HUES48 (cell line): ENCODE data around the gene PARP9.

ENCODE experiments used
- H3K27ac ChIP-seq: one replicate; pipeline ENCODE4 v1.7.0; 2013; ENCODE audit warnings: low read depth, low read length, inconsistent platforms
- H3K27me3 ChIP-seq: 2 replicates; pipeline ENCODE4 v1.6.1; 2013; ENCODE audit warnings: mild to moderate bottlenecking, low read length; ENCODE audit not compliant: control insufficient read depth, insufficient read depth
- H3K36me3 ChIP-seq: 2 replicates; pipeline ENCODE4 v1.6.1; 2013; ENCODE audit warnings: low read length; ENCODE audit not compliant: control insufficient read depth, insufficient read depth
- H3K4me1 ChIP-seq: 2 replicates; pipeline ENCODE4 v1.6.1; 2013; ENCODE audit warnings: mild to moderate bottlenecking, low read length; ENCODE audit not compliant: control insufficient read depth, insufficient read depth
- H3K4me3 ChIP-seq: 2 replicates; pipeline ENCODE4 v1.5.1; 2013; ENCODE audit warnings: mild to moderate bottlenecking, low read depth, low read length
- H3K9ac ChIP-seq: 2 replicates; pipeline ENCODE4 v1.6.1; 2013; ENCODE audit warnings: mild to moderate bottlenecking, low read depth, low read length, moderate library complexity
- H3K9me3 ChIP-seq: 2 replicates; pipeline ENCODE4 v1.6.1; 2013; ENCODE audit warnings: low read length; ENCODE audit not compliant: control insufficient read depth, insufficient read depth

Gene PARP9

DNA sequence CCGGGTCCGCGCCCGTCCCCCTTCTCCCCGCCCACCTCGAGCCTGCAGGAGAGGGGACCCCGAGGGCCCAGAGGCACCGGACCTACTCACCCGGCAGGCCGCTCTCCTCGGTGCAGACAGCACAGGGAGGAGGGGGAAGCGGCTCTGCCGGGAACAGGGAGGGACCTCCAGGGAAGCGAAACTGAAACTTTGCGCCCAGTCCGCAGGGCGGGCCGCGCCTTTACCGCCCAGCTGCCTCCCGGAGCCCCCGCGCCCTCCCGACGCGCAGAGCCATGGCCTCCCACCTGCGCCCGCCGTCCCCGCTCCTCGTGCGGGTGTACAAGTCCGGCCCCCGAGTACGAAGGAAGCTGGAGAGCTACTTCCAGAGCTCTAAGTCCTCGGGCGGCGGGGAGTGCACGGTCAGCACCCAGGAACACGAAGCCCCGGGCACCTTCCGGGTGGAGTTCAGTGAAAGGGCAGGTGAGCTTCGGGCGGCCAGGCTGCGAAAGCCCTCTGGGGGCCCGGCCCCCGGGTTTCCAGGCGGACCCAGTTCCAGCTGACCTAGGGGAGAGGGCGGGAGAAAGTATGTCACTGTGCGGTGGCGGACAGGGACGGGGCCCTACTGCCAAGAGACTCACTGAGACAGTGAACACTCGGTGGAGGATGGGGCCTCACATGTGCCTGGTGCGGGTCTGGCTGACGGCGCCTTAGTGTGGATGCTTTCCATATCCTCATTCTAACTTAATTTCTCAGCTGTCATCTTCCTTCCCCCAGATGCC, at the start of gene PARP9, which contains the start of gene DTX3L:
TSS of gene PARP9 (minus strand) at position 146 of the 758 bp plus-strand sequence. CDS start 4,680 bp downstream, outside the sequence.
TSS of gene DTX3L (plus strand) at position 184 of the 758 bp plus-strand sequence. CDS start at position 273, 89 bp downstream.
- Histone ChIP-seq H3K4me3 (peak within 1 kb of the TSS; percentile 82), H3K4me1 (peaks cover 17% of the 10 kb centered on the region; the same call in 1 of the 2 replicates), H3K36me3 (peaks cover 2% of the 10 kb centered on the region; the same call in 1 of the 2 replicates), H3K27me3 (no peaks in the 10 kb centered on the region; the same call in 1 of the 2 replicates), H3K9me3 (no peaks in the 10 kb centered on the region), H3K27ac (no peak within 1 kb of the TSS), H3K9ac (peak within 1 kb of the TSS; percentile 55; the same call in 1 of the 2 replicates)

DNA sequence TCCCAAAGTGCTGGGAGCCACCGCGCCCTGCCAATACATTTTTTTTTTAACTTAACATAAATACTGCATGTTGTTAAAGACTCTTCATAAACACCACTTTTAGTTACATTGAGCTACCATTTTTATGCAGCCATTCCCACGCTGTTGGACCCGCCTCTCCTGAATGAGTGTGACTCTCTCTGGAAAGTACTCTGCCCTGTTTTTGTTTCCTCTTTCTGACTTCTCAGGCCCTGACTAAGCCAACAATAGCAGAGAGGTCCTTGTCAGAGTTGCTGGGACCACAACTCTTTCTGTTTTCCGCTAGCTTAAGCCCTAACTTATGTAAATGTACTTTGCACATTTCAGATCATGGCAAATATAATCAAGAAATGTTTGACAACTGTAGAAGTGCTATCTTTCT, 48.6 kb upstream of the PARP9 start:
- no peaks in the 10 kb centered on the region for H3K27me3 ChIP-seq
- H3K27ac ChIP-seq, result no peak overlapping the region
- H3K36me3 ChIP-seq, result no peaks in the 10 kb centered on the region
- no peak overlapping the region for H3K9ac ChIP-seq
- H3K4me1 ChIP-seq, result peaks cover 8% of the 10 kb centered on the region; the same call in 1 of the 2 replicates
- H3K4me3 ChIP-seq, result no peak overlapping the region
- H3K9me3 ChIP-seq, result no peaks in the 10 kb centered on the region

DNA sequence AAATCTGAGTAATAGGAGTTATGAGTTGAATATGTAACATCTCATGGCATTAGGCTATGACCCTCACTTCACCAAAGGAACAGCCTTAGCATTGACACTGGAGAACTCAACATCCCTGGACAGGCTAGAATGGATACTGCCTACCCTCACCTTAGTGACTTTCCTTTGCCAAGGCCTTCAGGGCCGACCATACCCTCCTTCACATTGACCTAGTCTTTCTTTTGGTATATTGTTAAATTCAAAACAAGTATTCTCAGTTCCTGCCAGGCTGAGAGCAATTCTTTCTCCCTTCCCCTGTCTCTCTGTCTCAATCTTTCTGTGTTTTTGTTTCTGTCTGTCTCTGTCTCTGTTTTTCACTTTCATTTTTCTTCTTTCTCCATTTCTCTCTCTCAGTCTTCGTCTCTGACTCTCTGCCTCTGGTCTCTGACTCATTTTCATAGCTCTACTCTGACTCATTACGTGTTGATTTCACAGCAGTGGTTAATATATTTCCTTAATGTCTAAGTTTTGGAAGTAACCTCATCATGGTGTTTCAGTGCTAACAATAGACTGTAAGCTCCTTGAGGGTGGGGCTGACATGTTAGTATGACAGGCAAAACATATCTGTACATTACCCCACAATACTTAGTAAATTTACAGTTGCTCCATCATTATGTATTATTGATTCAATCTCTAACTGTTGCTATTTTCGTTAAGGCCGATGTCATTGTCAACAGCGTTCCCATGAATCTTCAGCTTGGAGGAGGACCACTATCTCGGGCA, 45.9 kb upstream of the PARP9 start:
- H3K9me3 ChIP-seq, result no peaks in the 10 kb centered on the region
- H3K27me3 ChIP-seq, result no peaks in the 10 kb centered on the region
- H3K4me1 ChIP-seq, result 0 out of 2 replicates have a peak, but pooled peaks cover under 1% of the 10 kb centered on the region
- H3K27ac ChIP-seq, result no peak overlapping the region
- no peak overlapping the region for H3K4me3 ChIP-seq
- no peak overlapping the region for H3K9ac ChIP-seq
- H3K36me3 ChIP-seq, result no peaks in the 10 kb centered on the region

DNA sequence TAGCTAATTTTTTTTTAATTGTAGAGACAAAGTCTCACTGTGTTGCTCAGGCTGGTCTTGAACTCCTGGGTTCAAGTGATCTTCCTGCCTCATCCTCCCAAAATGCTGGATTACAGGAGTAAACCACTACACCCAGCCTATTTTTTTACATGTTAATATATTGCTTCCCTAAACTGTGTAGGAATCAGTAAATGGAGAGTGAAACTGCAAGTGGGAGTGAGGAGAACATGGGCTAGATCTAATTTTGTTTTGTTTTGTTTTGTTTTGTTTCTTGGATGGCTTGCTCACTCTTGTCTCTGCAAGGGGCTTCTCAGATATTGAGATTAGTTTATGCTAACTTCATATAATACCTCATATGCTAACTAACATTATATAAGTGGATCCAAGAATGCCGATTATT, 44.8 kb upstream of the PARP9 start:
- Histone ChIP-seq H3K27me3 (no peaks in the 10 kb centered on the region), H3K27ac (no peak overlapping the region), H3K4me1 (no peaks in the 10 kb centered on the region), H3K36me3 (no peaks in the 10 kb centered on the region), H3K9me3 (no peaks in the 10 kb centered on the region), H3K9ac (no peak overlapping the region), H3K4me3 (no peak overlapping the region)

DNA sequence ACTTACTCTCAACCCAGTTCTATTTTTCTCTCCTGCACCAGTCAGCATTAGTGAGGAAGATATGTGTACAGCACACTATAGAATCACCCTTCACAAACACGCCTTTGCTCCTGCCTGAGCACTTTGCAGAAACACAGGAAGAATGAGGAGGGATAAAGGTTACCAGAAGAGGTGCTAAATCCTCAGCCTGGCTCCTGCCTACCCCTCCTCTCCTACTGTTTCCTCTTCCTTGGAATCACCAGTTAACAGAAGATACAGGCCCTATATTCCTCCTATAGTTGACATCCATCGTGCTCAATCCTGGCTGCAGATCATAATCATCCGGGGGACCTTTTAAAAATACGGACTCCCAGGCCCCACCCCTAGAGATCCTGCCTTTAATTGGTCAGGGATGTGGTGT, 42.2 kb upstream of the PARP9 start:
- Histone ChIP-seq H3K9me3 (no peaks in the 10 kb centered on the region), H3K27ac (no peak overlapping the region), H3K4me3 (no peak overlapping the region), H3K4me1 (no peaks in the 10 kb centered on the region), H3K27me3 (no peaks in the 10 kb centered on the region), H3K36me3 (no peaks in the 10 kb centered on the region), H3K9ac (no peak overlapping the region)

DNA sequence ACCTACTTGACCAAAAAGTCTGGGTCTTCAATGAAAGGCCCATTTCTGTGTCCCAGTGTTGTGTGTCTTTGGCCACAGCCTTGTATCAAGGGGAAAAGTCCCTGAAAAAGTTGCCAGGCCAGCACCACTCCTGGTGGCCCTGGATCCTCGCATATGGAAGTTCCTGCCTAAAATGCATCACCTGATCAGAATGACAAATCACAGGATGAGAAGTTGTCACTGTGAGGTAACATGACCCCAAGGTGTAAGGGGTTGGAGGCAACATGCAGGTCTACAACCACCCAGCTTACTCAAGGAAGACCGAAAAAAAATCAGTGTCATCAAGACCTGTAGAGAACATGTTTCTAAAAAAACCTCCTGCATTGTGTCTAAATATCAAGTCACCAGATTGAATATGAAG, 39.0 kb upstream of the PARP9 start:
- no peaks in the 10 kb centered on the region for H3K27me3 ChIP-seq
- no peak overlapping the region for H3K27ac ChIP-seq
- H3K36me3 ChIP-seq, result no peaks in the 10 kb centered on the region
- H3K9me3 ChIP-seq, result no peaks in the 10 kb centered on the region
- no peak overlapping the region for H3K4me3 ChIP-seq
- no peaks in the 10 kb centered on the region for H3K4me1 ChIP-seq
- H3K9ac ChIP-seq, result no peak overlapping the region

DNA sequence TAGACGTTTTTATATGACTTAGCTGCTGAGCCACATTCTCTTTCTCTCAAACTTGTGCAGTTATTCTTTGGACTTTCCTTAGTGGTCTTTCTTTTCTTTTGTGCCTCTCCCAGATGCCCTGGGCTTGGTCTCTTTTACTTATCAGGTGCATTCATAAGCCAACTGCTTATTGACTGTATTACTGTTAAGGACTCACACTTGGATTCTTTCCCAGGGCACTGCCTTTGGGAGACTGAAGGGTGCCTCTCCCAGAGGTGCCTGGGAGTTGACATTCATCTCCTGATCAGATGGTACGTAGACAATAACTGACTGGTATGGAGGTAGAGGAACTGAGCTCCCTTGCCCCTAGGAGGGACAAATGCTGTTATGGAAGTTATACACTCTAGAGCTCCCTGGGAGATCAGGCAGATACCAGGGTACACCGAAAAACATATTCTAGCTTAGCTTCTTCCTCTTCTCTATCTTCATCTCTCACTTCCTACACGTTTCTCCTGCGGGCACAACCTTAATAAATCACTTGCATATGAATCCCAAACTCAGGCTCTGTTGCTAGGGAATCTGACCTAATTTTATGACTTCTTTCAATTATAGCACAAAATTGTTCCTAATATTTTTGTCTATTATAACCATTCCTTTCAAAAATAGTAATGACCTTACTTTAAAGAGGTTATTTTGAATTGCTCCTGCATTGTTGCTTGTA, 38.1 kb upstream of the PARP9 start:
- no peak overlapping the region for H3K9ac ChIP-seq
- no peaks in the 10 kb centered on the region for H3K9me3 ChIP-seq
- no peaks in the 10 kb centered on the region for H3K27me3 ChIP-seq
- no peak overlapping the region for H3K4me3 ChIP-seq
- H3K4me1 ChIP-seq, result no peaks in the 10 kb centered on the region
- H3K36me3 ChIP-seq, result no peaks in the 10 kb centered on the region
- H3K27ac ChIP-seq, result no peak overlapping the region

DNA sequence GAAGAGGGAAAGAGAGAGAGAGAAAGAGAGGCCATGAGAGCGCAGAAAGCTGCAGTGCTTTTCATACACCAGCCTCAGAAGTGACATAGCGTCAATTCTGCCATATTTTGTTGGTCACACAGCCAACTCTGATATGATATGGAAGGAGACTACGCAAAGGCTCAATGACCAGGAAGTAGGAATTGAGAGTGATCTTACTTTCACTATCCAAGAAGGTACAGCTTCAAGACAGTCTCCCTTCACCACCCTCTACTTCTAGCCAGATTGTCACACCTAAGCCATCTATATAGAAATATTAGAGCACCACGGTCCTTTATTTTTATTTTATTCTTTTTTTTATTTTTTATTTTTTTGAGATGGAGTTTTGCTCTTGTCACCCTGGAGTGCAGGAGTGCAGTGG, 34.5 kb upstream of the PARP9 start:
- no peak overlapping the region for H3K9ac ChIP-seq
- no peaks in the 10 kb centered on the region for H3K9me3 ChIP-seq
- no peaks in the 10 kb centered on the region for H3K4me1 ChIP-seq
- no peaks in the 10 kb centered on the region for H3K27me3 ChIP-seq
- H3K27ac ChIP-seq, result no peak overlapping the region
- H3K4me3 ChIP-seq, result no peak overlapping the region
- no peaks in the 10 kb centered on the region for H3K36me3 ChIP-seq

DNA sequence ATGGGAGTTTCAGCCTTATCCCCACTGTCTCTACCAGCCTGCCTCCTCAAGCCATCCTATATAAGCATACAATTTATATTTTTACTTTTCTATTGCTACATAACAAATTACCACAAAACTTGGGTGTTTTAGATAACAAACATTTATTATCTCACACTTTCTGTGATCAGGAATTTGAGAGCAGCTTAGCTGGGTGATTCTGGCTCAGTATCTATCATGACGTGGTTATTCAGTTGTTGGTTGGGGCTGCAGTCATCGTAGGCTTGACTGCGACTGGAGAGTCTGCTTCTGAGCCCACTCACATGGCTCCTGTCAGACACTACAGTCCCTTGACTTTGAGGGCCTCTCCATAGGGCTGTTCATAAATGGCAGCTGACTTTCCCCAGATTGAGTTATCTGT, 34.1 kb upstream of the PARP9 start:
- H3K27ac ChIP-seq, result no peak overlapping the region
- no peaks in the 10 kb centered on the region for H3K27me3 ChIP-seq
- H3K9ac ChIP-seq, result no peak overlapping the region
- H3K36me3 ChIP-seq, result no peaks in the 10 kb centered on the region
- no peak overlapping the region for H3K4me3 ChIP-seq
- H3K9me3 ChIP-seq, result no peaks in the 10 kb centered on the region
- no peaks in the 10 kb centered on the region for H3K4me1 ChIP-seq

DNA sequence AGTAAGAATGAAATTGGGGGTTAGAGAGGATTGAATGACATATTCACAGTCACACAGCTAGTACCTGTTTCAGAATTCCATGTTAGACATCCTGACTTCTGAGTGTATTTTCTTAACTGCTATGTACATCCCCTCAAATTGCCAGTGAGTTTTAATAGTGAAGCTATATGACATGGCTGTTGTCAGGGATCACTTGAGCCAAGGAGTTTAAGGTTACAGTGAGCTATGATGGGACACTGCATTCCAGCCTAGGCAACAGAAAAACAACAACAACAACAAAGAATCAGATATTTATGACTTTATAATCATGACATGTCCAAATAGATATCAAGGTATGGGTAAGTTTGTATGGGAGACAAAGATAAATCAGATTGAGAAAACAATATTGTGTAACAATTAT, 29.9 kb upstream of the PARP9 start:
- H3K36me3 ChIP-seq, result no peaks in the 10 kb centered on the region
- no peak overlapping the region for H3K27ac ChIP-seq
- H3K4me1 ChIP-seq, result no peaks in the 10 kb centered on the region; the same call in none of the 2 replicates
- H3K9me3 ChIP-seq, result no peaks in the 10 kb centered on the region
- no peak overlapping the region for H3K4me3 ChIP-seq
- H3K9ac ChIP-seq, result no peak overlapping the region
- H3K27me3 ChIP-seq, result no peaks in the 10 kb centered on the region
